Esophagus muscularis mucosa (tissue), 4 donors: ENCODE results near the gene DNAH1. TPM values are rescaled to one million over a fixed set of nuclear protein-coding genes. Genes with fewer than 3 reads are reported as not detected.

Experiments used
- DNase-seq: peaks from one replicate; pipeline ENCODE4 v3.0.0-alpha.2; 2017; ENCODE audit errors: extremely low spot score
- H3K27ac ChIP-seq, 4 donors: fragments of 200-600 bp; sonication (generic); replicated peaks in 1 of 4; 1 replicate in 3 of 4; 2 replicates in 1 of 4; pipeline ENCODE4 v1.5.1; 2016 to 2019; ENCODE audit warnings: mild to moderate bottlenecking in 1 of 4
- H3K27me3 ChIP-seq, 4 donors: fragments of 200-600 bp; sonication (generic); one replicate each; pipeline versions ENCODE4 v1.5.1 to v1.6.0; 2016 to 2019
- H3K36me3 ChIP-seq, 4 donors: fragments of 200-600 bp; sonication (generic); one replicate each; pipeline ENCODE4 v1.5.1; 2016 to 2019
- H3K4me1 ChIP-seq, 4 donors: fragments of 200-600 bp; sonication (generic); one replicate each; pipeline ENCODE4 v1.5.1; 2016 to 2019
- H3K4me3 ChIP-seq, 4 donors: fragments of 200-600 bp; sonication (generic); 1 replicate in 2 of 4; 2 replicates in 2 of 4; pipeline ENCODE4 v1.5.1; 2016 to 2019; ENCODE audit warnings: mild to moderate bottlenecking in 4 of 4, moderate library complexity in 1 of 4
- H3K9me3 ChIP-seq, 4 donors: fragments of 200-600 bp; sonication (generic); 1 replicate in 3 of 4; 2 replicates in 1 of 4; pipeline ENCODE4 v1.5.1; 2016 to 2019
- EP300 ChIP-seq: sonication (generic); formaldehyde crosslinking; IDR thresholded peaks from one replicate; pipeline ENCODE4 v1.6.1; 2017; ENCODE audit warnings: antibody characterized with exemption
- POLR2A ChIP-seq: fragments of 450-650 bp; IDR thresholded peaks from one replicate; pipeline ENCODE4 v1.6.1; 2017; ENCODE audit warnings: antibody characterized with exemption, moderate library complexity, mild to moderate bottlenecking, low read depth
- POLR2AphosphoS5 ChIP-seq, 2 donors: sonication (generic); formaldehyde crosslinking; IDR thresholded peaks; one replicate each; pipeline ENCODE4 v1.6.1; 2017; ENCODE audit warnings: antibody characterized with exemption in 2 of 2
- WGBS: methylation state at CpG from one replicate; pipeline ENCODE4 v1.1.5; 2018; 5-methylcytosine and 5-hydroxymethylcytosine counted together
- intact Hi-C: fragments of 100-400 bp; cut with DNase I; formaldehyde crosslinking; loops from one replicate; pipeline ENCODE4 v1.15.1; 2023
- total RNA-seq, 4 donors: library from RNA; depleted of rRNA; stranded (reverse); fragments of >200 nt; gene quantifications; one replicate each; pipeline versions ENCODE4 v1.1.0 to v1.2.1, GENCODE V29; 2016
- TF ChIP-seq, protein P1 (sequence below), 3 experiments: fragments of 200-600 bp in 2 of 3; fragments of 450-650 bp in 1 of 3; sonication (generic) in 2 of 3; IDR thresholded peaks; one replicate each; pipeline ENCODE4 v1.5.1; 2017 to 2019; ENCODE audit warnings: antibody characterized with exemption in 3 of 3, mild to moderate bottlenecking in 2 of 3, moderate library complexity in 1 of 3

The DNAH1 gene
- total RNA-seq, 4 donors from 2014 or later: 3.4 to 5.4 (median 3.6) TPM

DNA sequence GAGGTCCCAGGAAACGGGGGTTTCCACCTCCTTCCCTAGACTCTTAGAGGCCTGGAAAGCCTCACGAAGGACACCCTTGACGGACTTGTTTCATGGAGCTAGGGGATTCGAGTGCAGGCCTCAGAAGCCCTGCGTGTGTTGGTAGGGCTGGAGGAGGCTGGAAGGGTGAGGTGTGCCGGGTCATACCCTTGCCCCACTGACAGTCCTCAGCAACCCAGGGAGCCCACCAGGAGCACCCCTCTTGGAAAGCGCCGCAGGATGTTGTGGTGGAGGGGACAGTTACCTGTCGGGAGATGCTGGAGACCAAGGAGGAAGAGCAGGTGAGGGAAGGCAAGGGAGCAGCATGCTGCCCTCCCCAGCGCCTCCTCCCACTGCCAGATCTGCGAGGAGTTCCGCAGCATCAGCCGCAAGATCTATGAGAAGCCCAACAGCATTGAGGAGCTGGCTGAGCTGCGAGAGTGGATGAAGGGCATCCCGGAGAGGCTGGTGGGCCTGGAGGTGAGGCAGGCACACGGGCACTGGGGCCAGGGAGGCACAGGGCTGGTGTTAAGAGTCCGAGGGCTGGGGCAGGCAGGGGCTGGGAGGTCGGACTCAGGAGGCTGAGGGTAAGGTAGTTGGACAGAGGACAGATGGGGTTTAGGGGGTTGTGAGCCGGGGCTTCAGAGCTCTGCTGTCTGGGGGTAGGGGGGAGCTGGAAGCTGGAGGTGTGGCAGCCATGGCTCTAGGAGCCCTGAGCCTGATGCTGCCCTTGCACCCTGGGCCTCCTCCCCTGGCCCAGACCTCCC is 33.7 kb downstream of the DNAH1 start:
- no peaks in the 10 kb centered on the region for H3K9me3 ChIP-seq
- no peak overlapping the region for H3K4me3 ChIP-seq
- peaks cover 0 to 80% (median 41%) of the 10 kb centered on the region in 4 donors for H3K36me3 ChIP-seq
- peaks cover 7 to 24% (median 18%) of the 10 kb centered on the region in 4 donors for H3K4me1 ChIP-seq
- H3K27ac ChIP-seq: no peak overlapping the region
- no peak for TF ChIP-seq POLR2AphosphoS5 (IDR thresholded peaks at IDR 0.05)
- TF ChIP-seq POLR2A: no peak
- TF ChIP-seq, protein P1, sequence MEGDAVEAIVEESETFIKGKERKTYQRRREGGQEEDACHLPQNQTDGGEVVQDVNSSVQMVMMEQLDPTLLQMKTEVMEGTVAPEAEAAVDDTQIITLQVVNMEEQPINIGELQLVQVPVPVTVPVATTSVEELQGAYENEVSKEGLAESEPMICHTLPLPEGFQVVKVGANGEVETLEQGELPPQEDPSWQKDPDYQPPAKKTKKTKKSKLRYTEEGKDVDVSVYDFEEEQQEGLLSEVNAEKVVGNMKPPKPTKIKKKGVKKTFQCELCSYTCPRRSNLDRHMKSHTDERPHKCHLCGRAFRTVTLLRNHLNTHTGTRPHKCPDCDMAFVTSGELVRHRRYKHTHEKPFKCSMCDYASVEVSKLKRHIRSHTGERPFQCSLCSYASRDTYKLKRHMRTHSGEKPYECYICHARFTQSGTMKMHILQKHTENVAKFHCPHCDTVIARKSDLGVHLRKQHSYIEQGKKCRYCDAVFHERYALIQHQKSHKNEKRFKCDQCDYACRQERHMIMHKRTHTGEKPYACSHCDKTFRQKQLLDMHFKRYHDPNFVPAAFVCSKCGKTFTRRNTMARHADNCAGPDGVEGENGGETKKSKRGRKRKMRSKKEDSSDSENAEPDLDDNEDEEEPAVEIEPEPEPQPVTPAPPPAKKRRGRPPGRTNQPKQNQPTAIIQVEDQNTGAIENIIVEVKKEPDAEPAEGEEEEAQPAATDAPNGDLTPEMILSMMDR (IDR thresholded peaks at IDR 0.05): no peak
- no peak for TF ChIP-seq EP300
- 88% methylated on average over 12 of the region's 19 CpGs for WGBS
- intact Hi-C loops: loop anchor here (10.0 kb wide), 1 partner anchor 345 kb away; no protein-coding TSS in a partner anchor
- no peaks in the 10 kb centered on the region for H3K27me3 ChIP-seq
- DNase-seq: no peak

DNA sequence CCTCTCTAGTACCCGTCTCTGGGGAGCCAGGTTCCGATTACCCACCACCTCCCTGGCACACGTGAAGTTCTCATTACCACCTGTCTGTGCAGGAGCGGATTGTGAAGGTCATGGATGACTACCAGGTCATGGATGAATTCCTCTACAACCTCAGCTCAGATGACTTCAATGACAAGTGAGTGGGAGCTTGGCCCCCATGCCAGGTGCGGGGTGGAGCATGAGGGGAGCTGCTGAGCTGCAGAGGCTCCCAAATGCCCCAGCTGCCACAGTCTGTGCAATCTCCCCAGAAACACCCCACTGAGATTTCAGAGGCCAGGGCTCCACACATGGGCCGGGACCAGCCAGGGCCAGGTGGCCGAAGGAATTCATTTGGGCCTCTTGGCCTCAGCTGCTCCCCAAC is 34.3 kb downstream of the DNAH1 start:
- TF ChIP-seq, protein P1 (IDR thresholded peaks at IDR 0.05): no peak
- TF ChIP-seq EP300 (no peak), POLR2A (no peak), POLR2AphosphoS5 (IDR thresholded peaks at IDR 0.05) (no peak)
- Histone ChIP-seq H3K4me1 (peaks cover 7 to 22% (median 18%) of the 10 kb centered on the region in 4 donors), H3K36me3 (peaks cover 0 to 80% (median 46%) of the 10 kb centered on the region in 4 donors), H3K27me3 (no peaks in the 10 kb centered on the region), H3K4me3 (no peak overlapping the region), H3K9me3 (no peaks in the 10 kb centered on the region), H3K27ac (no peak overlapping the region)
- intact Hi-C loops: no loop called here
- 93% methylated on average over 7 of the region's 7 CpGs for WGBS
- DNase-seq: no peak

DNA sequence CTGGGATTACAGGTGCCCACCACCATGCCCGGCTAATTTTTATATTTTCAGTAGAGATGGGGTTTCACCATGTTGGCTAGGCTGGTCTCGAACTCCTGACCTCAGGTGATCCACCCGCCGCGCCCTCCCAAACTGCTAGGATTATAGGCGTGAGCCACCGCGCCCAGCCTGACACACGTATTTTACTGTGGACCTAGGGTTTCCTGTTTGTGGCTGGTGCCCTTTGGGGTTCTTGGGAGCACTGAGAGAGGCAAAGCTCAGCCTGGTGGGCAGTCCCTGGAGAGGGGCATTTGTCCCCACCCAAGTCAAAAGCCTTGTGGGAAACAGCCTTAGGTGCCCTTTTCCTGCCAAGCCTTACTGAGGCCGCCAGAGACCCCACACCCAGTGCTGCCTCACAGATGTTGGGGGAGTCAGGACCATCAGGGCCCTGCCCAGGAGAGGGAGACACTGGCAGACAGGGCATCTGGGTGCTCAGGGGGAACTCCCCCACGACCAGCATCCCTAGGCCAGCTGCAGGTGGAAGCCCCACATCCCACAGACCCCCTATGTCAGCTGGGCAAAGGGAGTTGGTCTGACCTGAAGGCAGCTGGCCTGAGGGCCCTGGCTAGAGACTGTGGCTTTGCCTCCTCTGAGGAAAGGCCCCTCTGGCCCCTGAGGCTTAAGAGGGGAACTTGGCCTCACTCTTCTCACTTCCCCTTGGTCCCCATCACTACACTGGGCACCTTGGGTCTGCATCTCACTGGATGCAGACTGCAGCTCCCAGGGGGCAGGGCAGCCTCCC is 35.1 kb downstream of the DNAH1 start:
- no peak overlapping the region for H3K4me3 ChIP-seq
- no peaks in the 10 kb centered on the region for H3K9me3 ChIP-seq
- intact Hi-C loops: no loop called here
- peaks cover 6 to 15% (median 12%) of the 10 kb centered on the region in 4 donors for H3K4me1 ChIP-seq
- no peak for DNase-seq
- H3K36me3 ChIP-seq: peaks cover 0 to 84% (median 49%) of the 10 kb centered on the region in 4 donors
- TF ChIP-seq, protein P1 (IDR thresholded peaks at IDR 0.05): no peak
- TF ChIP-seq POLR2AphosphoS5 (IDR thresholded peaks at IDR 0.05): no peak
- TF ChIP-seq EP300: no peak
- no peak for TF ChIP-seq POLR2A
- no peaks in the 10 kb centered on the region for H3K27me3 ChIP-seq
- no peak overlapping the region for H3K27ac ChIP-seq
- WGBS: 92% methylated on average over 9 of the region's 11 CpGs

DNA sequence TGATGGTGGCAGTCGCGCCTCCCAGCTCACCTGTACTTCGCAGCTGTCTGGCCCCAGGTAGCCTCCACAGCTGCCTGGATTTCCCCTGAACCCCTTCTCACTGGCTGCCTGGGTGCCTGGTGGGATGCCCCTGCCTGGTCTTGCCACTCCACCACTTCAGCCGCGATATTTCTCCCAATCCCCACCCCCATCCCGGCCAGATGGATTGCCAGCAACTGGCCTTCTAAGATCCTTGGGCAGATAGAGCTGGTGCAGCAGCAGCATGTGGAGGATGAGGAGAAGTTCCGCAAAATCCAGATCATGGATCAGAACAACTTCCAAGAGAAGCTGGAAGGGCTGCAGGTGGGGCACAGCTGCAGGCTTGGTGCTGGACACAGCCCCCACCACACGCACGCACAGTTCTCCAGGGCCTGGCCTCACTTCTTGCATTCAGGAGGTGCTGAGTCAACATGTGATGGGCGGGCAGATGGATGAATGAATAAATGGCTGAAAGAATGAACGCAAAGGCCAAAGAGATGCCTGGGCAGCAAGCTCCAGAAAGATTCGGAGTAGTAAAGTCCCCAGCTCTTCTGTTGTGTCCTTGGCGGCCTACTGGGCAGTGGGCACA is 35.7 kb downstream of the DNAH1 start:
- Histone ChIP-seq H3K27me3 (no peaks in the 10 kb centered on the region), H3K27ac (no peak overlapping the region), H3K9me3 (no peaks in the 10 kb centered on the region), H3K36me3 (peaks cover 0 to 89% (median 52%) of the 10 kb centered on the region in 4 donors), H3K4me3 (no peak overlapping the region), H3K4me1 (peaks cover 0 to 8% (median 5%) of the 10 kb centered on the region in 4 donors)
- DNase-seq: no peak
- intact Hi-C loops: no loop called here
- no peak for TF ChIP-seq POLR2A
- TF ChIP-seq, protein P1 (IDR thresholded peaks at IDR 0.05): no peak
- TF ChIP-seq POLR2AphosphoS5 (IDR thresholded peaks at IDR 0.05): no peak
- TF ChIP-seq EP300: no peak
- WGBS: 88% methylated on average over 13 of the region's 13 CpGs
